ENCODE data around the gene OAS2. TPM values are rescaled to one million over a fixed set of nuclear protein-coding genes. Genes with fewer than 3 reads are reported as not detected.

The OAS2 gene
- total RNA-seq (2022; extraction: Qiagen RNA extraction) = 0.08 to 0.26 TPM (median 0.18 TPM) in 5 replicates

GRCh38 chr12:112978163-112979040, at the start of gene OAS2:
OAS2 (plus strand) TSS chr12:112978519; CDS start chr12:112978609, 90 bp downstream.

GRCh38 chr12:112937741-112938719, 40.3 kb upstream of the OAS2 start, which contains the start of gene OAS3:
OAS3 (plus strand) TSS chr12:112938474; CDS start chr12:112938531, 57 bp downstream.

GRCh38 chr12:113056631-113057488, 78.5 kb downstream of the OAS2 start, which contains the start of gene DTX1:
DTX1 (plus strand) TSS chr12:113056730; CDS start chr12:113058193, 1,463 bp downstream.

Other genes with a start within 250 kb of the OAS2 start
- 0.21 to 0.45 TPM (median 0.25 TPM) in 5 replicates for gene RPH3A, start 186.8 kb upstream of the OAS2 start, total RNA-seq (2022; extraction: Qiagen RNA extraction)
- gene OAS1, start 71.6 kb upstream of the OAS2 start, total RNA-seq (2022; extraction: Qiagen RNA extraction) = 26.8 to 40.7 TPM (median 32.8 TPM) in 5 replicates
- gene OAS3, start 40.0 kb upstream of the OAS2 start, total RNA-seq (2022; extraction: Qiagen RNA extraction) = 18.5 to 27.2 TPM (median 26.1 TPM) in 5 replicates
- gene DTX1, start 78.2 kb downstream of the OAS2 start, total RNA-seq (2022; extraction: Qiagen RNA extraction) = 0.26 to 0.66 TPM (median 0.48 TPM) in 5 replicates
- gene RASAL1, start 157.2 kb downstream of the OAS2 start, total RNA-seq (2022; extraction: Qiagen RNA extraction) = 0.17 to 0.32 TPM (median 0.27 TPM) in 5 replicates
- gene CFAP73, start 171.2 kb downstream of the OAS2 start, total RNA-seq (2022; extraction: Qiagen RNA extraction) = 0.09 to 0.14 TPM (median 0.11 TPM) in 3 of 5 replicates, not detected in the others
- gene DDX54, start 207.0 kb downstream of the OAS2 start, total RNA-seq (2022; extraction: Qiagen RNA extraction) = 47.3 to 86.4 TPM (median 79.0 TPM) in 5 replicates
- gene RITA1, start 207.2 kb downstream of the OAS2 start, total RNA-seq (2022; extraction: Qiagen RNA extraction) = 23.2 to 33.1 TPM (median 32.7 TPM) in 5 replicates
- gene TPCN1, start 242.9 kb downstream of the OAS2 start, total RNA-seq (2022; extraction: Qiagen RNA extraction) = 13.2 to 21.3 TPM (median 19.8 TPM) in 5 replicates

All from A549 treated with dexamethasone at 1 μM for 4 hours (cell line).